GM21528 (cell line): ENCODE results near the gene CD72.
"Not testable (repeated sequence)": the region's sequence is repeated elsewhere in the genome, so short reads cannot be mapped to it uniquely, and the experiment has no call there.

Experiments used
- ATAC-seq: cut with Tn5 transposase; IDR thresholded peaks from one replicate; pipeline ENCODE4 v1.9.1; 2021; ENCODE audit warnings: mild to moderate bottlenecking, moderate library complexity; ENCODE audit not compliant: unreplicated experiment, low FRiP score

Gene CD72

DNA sequence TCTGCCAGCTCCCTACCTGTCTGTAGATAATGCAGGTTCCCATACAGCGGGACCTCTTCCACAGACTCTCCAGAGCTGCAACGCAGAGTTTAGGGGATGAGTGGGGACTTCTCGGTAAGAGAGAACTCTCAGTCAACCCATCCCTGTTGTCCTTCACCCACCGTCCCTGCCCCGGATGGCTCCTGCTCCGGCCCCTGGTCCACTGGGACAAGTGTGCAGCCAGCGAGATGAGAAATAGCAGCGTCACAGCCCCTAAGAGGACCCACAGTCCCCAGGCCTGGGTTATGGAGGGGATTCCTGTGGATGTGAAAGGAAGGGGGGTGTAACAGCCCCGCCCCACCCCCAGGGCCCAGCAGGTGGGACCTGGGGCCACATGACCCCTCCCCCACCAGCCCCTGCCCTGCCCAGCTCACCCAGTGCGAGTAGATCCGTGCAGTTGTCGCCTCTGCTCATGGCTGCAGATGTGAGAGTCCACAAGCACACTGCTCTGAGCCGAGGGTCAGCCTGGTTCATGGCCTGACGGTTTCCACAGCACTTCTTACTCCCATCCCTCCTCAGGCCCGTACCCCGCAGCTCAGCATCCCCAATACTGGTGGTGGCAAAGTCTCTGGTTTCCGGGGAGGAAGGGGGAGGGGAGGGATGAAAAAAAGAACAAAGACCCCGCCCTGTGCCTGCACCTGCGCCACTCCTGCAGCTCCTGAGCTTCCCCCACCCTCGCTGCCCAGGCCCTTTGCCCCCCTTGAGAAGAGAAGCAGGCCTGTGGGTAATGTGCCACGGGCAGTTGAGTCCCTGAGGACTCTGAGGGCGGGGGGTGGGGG lies 32.3 kb upstream of the CD72 start, which contains the start of gene SIT1:
SIT1 (minus strand) TSS at position 591 of the 818 bp plus-strand sequence; CDS start at position 513, 78 bp downstream.
- no peak for ATAC-seq

GRCh38 chr9:35649431-35650340 lies 31.5 kb upstream of the CD72 start:
- no peak for ATAC-seq

- peak; percentile 80 for ATAC-seq
Observed at GRCh38 chr9:35646533-35647265, 28.5 kb upstream of the CD72 start.

DNA sequence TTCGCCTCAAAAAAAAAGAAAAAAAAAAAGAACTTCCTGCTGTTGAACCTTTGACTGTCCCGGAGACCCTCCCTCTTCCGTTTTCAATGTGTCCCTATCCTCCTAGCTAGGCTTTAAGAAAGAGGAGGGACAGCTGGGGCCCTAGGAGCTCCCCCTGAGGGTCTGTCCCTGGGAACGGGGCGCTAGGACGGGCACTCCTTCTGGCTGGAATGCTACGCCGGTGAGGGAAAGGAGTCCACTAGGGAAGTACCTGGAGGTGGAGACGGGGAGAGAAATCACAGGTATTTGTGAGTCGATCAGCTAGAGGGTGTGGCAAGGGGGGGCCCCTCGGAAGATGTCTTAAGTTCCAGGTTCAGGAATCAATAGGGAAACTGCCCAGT lies 27.9 kb upstream of the CD72 start:
- ATAC-seq, result peak; percentile 3

- ATAC-seq, result not testable (repeated sequence)
Observed at GRCh38 chr9:35645736-35646135, 27.5 kb upstream of the CD72 start.

DNA sequence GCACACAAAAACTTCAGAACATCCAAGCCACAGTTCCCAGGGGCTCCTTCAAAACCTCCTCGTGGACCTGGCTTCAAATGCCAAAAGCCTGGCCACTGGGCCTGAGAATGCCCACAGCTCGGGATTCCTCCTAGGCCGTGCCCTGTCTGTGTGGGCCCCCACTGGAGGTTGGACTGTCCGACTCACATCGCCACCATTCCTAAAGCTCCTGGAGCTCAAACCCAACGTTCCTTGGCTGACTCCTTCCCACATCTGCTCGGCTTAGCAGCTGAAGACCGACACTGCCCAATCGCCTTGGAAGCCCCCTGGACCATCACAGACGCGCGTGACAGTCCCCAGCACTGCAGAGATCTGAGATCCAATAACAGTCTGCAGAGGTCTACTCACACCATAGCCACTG lies 24.8 kb upstream of the CD72 start:
- ATAC-seq, result no peak

GRCh38 chr9:35641478-35641877 lies 23.3 kb upstream of the CD72 start:
- ATAC-seq, result not testable (repeated sequence)

GRCh38 chr9:35640431-35640830 lies 22.2 kb upstream of the CD72 start:
- not testable (repeated sequence) for ATAC-seq

GRCh38 chr9:35639631-35640030 lies 21.4 kb upstream of the CD72 start:
- no peak for ATAC-seq

- not testable (repeated sequence) for ATAC-seq
Observed at GRCh38 chr9:35639225-35639624, 21.0 kb upstream of the CD72 start.

- not testable (repeated sequence) for ATAC-seq
Observed at GRCh38 chr9:35638751-35639150, 20.5 kb upstream of the CD72 start.

DNA sequence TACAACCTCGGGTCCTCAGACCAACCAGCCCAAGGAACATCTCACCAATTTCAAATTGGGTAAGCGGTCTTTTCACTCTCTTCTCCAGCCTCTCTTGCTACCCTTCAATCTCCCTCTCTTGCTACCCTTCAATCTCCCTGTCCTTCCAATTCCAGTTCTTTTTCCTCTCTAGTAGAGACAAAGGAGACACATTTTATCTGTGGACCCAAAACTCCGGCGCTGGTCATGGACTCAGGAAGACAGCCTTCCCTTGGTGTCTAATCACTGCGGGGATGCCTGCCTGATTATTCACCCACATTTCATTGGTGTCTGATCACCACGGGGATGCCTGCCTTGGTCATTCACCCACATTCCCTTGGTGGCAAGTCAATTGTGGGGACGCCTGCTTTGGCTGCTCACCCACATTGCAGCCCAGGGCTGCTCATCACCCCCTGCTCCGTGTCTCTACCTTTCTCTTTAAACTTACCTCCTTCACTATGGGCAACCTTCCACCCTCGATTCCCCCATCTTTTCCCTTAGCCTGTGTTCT lies 19.3 kb upstream of the CD72 start:
- not testable (repeated sequence) for ATAC-seq

- not testable (repeated sequence) for ATAC-seq
Observed at GRCh38 chr9:35636877-35637246, 18.6 kb upstream of the CD72 start.

DNA sequence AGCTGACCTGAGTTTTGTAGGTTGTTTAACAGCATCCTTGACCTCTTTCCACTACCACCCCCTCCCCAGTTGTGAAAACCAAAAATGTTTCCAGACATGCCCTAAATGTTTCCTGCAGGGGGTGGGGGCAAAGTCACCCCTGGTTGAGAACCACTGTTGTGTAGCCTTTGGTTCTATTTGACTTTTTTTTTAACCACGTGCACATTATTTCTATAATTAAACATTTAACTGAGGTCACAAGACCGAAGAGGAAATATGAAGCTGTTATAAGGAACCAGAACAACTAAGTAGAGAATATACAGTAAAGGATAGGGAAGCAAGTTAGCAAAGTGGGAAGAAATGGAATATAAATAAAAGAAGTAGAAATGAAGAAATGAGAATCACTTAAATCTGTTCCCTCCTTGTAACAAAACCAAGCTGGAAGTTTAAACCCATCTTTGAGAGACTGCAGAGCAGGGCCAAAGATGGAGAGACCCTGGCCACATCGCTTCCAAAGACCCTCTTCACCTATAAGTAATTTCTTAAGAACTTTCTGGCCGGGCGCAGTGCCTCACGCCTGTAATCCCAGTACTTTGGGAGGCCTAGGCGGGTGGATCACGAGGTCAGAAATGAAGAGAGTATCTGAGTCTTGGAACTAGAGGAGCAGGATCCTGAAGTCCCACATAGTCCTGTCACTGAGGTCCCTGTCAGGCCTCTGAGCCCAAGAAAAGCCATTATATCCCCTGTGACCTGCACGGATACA lies 18.1 kb upstream of the CD72 start:
- ATAC-seq, result no peak

- no peak for ATAC-seq
Observed at GRCh38 chr9:35635730-35636129, 17.5 kb upstream of the CD72 start.

- no peak for ATAC-seq
Observed at GRCh38 chr9:35629597-35629996, 11.4 kb upstream of the CD72 start.

GRCh38 chr9:35628389-35628991 lies 10.3 kb upstream of the CD72 start:
- no peak for ATAC-seq

DNA sequence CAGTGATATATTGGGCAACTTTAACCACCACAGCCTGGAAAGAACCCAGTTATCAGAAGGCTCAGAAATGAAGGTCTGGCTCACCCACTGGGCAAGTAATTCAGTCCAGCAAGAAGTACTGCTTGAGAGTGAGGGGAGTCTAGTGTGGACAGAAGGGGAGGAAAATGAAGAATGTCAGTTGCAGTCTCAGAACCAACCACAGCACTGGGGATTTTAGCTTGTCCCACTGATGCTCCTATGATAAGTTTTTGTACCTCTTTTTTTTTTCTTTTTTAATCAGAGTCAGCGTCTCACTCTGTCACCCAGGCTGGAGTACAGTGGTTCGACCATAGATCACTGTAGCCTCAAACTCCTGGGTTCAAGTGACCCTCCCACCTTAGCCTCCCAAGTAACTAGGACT lies 9.4 kb upstream of the CD72 start:
- ATAC-seq, result no peak

GRCh38 chr9:35619800-35620158 lies 1.6 kb upstream of the CD72 start:
- ATAC-seq, result peak; percentile 40
